Ovary (tissue), 3 donors: Measurements from ENCODE around the gene ZNF586.

ENCODE experiments used
- EP300 ChIP-seq: sonication (generic); formaldehyde crosslinking; IDR thresholded peaks from one replicate; pipeline ENCODE4 v1.6.1; 2017; ENCODE audit warnings: antibody characterized with exemption
- TF ChIP-seq, protein P1 (sequence below), 3 donors: fragments of 450-650 bp in 2 of 3; fragments of 200-600 bp in 1 of 3; IDR thresholded peaks; one replicate each; pipeline versions ENCODE4 v1.5.1 to v1.8.0; 2016 to 2022; ENCODE audit warnings: antibody characterized with exemption in 3 of 3, mild to moderate bottlenecking in 1 of 3
- donor health status: DM: no; HTN: no; CAD: no.

DNA sequence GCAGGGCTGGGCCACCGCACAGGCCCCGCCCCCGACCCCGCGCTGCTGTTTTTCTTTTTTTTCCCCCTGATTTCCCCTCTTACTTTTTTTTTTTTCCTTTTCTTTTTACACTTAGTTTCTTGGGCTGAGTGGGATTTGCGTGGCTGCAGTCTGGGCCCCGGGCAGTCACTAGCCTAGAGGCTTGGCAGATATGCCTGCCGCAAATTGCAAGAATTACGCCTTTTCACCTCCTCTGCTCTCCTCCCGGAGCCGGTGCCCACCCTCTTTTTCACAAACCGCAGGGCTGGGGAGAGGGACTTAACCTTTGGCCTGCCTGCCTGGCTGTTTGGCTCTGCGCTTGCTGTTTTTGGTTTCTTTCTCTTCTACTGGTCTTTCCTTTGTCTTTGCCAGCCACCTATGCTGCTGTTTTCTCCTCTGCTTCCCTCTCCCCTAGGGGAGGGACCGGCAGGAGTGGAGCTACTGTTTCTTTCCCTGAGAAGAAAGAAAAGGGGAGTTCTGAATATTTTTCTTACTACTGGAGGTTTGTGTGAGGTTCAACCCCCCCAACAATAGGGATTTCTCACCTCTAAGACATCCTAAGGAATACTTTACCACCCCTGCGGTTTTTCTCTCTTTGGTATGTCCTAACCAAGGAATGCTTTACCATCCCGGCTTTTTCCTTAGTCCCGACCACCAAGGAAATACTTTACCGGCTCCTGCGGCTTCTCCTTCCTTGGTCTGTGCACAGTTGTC, 34.3 kb downstream of the ZNF586 start:
- TF ChIP-seq, protein P1, sequence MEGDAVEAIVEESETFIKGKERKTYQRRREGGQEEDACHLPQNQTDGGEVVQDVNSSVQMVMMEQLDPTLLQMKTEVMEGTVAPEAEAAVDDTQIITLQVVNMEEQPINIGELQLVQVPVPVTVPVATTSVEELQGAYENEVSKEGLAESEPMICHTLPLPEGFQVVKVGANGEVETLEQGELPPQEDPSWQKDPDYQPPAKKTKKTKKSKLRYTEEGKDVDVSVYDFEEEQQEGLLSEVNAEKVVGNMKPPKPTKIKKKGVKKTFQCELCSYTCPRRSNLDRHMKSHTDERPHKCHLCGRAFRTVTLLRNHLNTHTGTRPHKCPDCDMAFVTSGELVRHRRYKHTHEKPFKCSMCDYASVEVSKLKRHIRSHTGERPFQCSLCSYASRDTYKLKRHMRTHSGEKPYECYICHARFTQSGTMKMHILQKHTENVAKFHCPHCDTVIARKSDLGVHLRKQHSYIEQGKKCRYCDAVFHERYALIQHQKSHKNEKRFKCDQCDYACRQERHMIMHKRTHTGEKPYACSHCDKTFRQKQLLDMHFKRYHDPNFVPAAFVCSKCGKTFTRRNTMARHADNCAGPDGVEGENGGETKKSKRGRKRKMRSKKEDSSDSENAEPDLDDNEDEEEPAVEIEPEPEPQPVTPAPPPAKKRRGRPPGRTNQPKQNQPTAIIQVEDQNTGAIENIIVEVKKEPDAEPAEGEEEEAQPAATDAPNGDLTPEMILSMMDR (IDR thresholded peaks at IDR 0.05), result no peak
- no peak for TF ChIP-seq EP300
